ENCODE results near the gene HNF1A.

DNA sequence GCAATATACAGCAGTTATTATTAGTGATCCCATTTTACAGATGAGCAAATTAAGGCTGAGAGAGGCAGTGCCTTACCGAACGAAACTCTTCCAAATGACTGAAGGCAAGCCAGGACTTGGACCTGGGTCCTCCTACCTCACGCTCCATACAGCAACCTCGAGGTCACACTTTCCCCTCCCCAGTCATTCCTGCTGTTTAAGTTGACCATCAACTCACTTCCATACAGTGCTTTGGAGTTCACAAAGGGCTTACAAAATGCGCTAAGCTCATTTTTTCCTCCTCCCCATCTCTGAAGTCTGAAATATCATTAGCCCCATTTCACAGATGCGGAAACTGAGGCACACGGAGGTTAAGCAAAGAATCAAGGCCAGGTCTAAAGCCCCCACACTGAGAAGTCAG is 4.3 kb downstream of the HNF1A start:
- TF ChIP-seq, protein P1, sequence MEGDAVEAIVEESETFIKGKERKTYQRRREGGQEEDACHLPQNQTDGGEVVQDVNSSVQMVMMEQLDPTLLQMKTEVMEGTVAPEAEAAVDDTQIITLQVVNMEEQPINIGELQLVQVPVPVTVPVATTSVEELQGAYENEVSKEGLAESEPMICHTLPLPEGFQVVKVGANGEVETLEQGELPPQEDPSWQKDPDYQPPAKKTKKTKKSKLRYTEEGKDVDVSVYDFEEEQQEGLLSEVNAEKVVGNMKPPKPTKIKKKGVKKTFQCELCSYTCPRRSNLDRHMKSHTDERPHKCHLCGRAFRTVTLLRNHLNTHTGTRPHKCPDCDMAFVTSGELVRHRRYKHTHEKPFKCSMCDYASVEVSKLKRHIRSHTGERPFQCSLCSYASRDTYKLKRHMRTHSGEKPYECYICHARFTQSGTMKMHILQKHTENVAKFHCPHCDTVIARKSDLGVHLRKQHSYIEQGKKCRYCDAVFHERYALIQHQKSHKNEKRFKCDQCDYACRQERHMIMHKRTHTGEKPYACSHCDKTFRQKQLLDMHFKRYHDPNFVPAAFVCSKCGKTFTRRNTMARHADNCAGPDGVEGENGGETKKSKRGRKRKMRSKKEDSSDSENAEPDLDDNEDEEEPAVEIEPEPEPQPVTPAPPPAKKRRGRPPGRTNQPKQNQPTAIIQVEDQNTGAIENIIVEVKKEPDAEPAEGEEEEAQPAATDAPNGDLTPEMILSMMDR (IDR thresholded peaks at IDR 0.05) = no peak
- TF ChIP-seq POLR2A (IDR thresholded peaks at IDR 0.05) = no peak
